Progenitor cell of endocrine pancreas (in vitro differentiated cells): ENCODE data around the gene SUGCT. TPM values are rescaled to one million over a fixed set of nuclear protein-coding genes. Genes with fewer than 3 reads are reported as not detected.

ENCODE experiments used
- DNase-seq: peaks from one replicate; pipeline ENCODE4 v3.0.0; 2021; ENCODE audit warnings: low spot score; ENCODE audit not compliant: unreplicated experiment
- H3K27ac Mint-ChIP-seq: 2 replicates; pipeline ENCODE4 v1.8.0; 2021; ENCODE audit warnings: mild to moderate bottlenecking, moderate library complexity, mixed read lengths
- H3K27me3 Mint-ChIP-seq: 2 replicates; pipeline ENCODE4 v1.8.0; 2021; ENCODE audit warnings: mixed read lengths
- H3K36me3 Mint-ChIP-seq: 2 replicates; pipeline ENCODE4 v1.8.0; 2022; ENCODE audit warnings: mixed read lengths; ENCODE audit not compliant: insufficient read depth
- H3K4me1 Mint-ChIP-seq: 2 replicates; pipeline ENCODE4 v1.8.0; 2021; ENCODE audit warnings: low read depth, mixed read lengths
- H3K4me3 Mint-ChIP-seq: 2 replicates; pipeline ENCODE4 v1.8.0; 2021; ENCODE audit warnings: low read depth, mild to moderate bottlenecking, moderate library complexity, mixed read lengths
- H3K9me3 Mint-ChIP-seq: 2 replicates; pipeline ENCODE4 v1.8.0; 2021; ENCODE audit warnings: low read depth, mixed read lengths
- total RNA-seq: library from RNA; stranded (reverse); gene quantifications from 2 replicates; pipeline ENCODE4 v1.2.1, GENCODE V29; 2021
- TF ChIP-seq, protein P1 (sequence below): fragments of 200-600 bp; sonication (generic); IDR thresholded peaks from one replicate; pipeline ENCODE4 v1.5.0; 2021; ENCODE audit warnings: antibody characterized with exemption, mild to moderate bottlenecking; ENCODE audit not compliant: unreplicated experiment

The SUGCT gene
- total RNA-seq, 1 donor from 2014 or later, result 6.2 TPM

DNA sequence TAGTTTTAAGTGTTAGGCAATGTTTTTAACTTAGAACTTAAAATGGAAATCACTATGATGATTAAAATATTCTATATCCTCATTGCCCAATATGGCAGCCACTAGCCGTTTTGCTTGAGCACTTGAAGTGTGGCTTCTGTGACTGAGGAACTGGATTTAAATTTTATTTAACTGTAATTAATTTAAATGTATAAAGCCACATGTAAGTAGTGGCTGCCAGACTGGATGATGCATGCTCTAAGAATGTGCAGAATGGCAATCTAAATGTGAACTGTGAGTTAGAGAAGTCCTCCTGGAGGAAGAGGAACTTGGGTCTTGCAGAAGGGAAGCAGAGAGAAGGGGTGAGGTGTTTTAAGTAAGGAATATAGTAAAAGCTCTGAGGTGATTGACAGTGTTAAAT lies 451.4 kb downstream of the SUGCT start:
- no peaks in the 10 kb centered on the region for H3K36me3 Mint-ChIP-seq
- TF ChIP-seq, protein P1, sequence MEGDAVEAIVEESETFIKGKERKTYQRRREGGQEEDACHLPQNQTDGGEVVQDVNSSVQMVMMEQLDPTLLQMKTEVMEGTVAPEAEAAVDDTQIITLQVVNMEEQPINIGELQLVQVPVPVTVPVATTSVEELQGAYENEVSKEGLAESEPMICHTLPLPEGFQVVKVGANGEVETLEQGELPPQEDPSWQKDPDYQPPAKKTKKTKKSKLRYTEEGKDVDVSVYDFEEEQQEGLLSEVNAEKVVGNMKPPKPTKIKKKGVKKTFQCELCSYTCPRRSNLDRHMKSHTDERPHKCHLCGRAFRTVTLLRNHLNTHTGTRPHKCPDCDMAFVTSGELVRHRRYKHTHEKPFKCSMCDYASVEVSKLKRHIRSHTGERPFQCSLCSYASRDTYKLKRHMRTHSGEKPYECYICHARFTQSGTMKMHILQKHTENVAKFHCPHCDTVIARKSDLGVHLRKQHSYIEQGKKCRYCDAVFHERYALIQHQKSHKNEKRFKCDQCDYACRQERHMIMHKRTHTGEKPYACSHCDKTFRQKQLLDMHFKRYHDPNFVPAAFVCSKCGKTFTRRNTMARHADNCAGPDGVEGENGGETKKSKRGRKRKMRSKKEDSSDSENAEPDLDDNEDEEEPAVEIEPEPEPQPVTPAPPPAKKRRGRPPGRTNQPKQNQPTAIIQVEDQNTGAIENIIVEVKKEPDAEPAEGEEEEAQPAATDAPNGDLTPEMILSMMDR, result no peak
- H3K4me3 Mint-ChIP-seq, result no peak overlapping the region
- H3K4me1 Mint-ChIP-seq, result no peaks in the 10 kb centered on the region
- no peaks in the 10 kb centered on the region for H3K27me3 Mint-ChIP-seq
- H3K27ac Mint-ChIP-seq, result no peak overlapping the region
- peaks cover 5% of the 10 kb centered on the region for H3K9me3 Mint-ChIP-seq
- DNase-seq, result no peak

DNA sequence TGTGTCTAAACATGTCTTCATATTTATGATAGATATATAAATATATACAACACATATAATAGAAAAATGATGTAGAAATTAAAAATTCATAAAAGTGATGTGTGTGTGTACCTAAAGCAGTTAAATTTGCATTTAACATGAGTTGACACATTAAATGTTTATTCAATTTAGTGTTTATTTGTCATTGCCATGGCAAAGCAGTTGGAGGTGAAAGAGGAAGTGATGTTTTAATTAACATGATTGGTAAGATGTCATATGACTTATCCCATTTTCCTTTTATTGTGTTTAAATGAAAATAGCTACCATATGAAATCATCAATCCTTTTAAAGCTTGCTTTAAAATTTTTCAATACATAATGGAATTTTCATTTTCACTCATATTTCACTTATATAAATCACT lies 452.6 kb downstream of the SUGCT start:
- Mint-ChIP-seq H3K36me3 (no peaks in the 10 kb centered on the region), H3K27me3 (no peaks in the 10 kb centered on the region), H3K9me3 (peaks cover 5% of the 10 kb centered on the region), H3K27ac (no peak overlapping the region), H3K4me1 (no peaks in the 10 kb centered on the region), H3K4me3 (no peak overlapping the region)
- no peak for DNase-seq
- TF ChIP-seq, protein P1, result no peak

DNA sequence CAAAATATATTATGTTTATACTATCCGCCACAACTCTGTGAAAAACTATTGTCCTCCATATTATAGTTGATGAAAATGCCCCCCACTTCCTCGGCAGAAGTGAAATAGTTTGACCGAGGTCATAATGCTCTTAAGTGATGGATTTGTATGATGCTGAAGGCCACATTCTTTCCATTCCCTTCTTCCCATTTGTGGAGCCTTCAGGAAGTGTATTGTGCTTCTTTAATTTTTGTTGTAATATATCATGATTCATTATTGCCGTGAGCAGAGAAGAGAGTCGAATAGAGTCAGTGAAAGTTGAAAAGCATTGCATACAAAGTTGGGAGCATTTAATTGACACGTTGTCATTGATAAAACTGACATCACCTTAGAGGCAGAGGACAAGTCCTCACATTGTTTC lies 460.3 kb downstream of the SUGCT start:
- Mint-ChIP-seq H3K4me1 (no peaks in the 10 kb centered on the region), H3K9me3 (peaks cover 2% of the 10 kb centered on the region), H3K27ac (no peak overlapping the region), H3K4me3 (no peak overlapping the region), H3K36me3 (no peaks in the 10 kb centered on the region), H3K27me3 (no peaks in the 10 kb centered on the region)
- TF ChIP-seq, protein P1, result no peak
- no peak for DNase-seq

DNA sequence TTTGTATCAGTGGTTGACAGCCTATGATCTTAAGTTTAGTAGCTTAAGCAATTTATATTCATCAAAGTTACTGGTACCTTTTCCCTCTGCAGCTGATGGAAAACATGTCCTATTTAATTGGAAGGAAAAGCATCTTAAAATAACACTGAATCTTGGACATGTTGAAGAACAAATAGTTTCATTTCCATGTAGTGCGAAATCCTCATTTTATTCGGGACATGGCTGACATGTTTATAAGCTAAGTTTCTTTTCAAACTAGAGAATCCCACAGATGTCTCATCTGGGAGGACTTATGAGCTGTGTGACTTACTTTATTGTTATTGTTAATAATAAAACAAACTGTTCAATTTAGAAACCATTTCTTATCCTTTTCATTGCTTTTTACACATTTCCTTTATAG lies 461.0 kb downstream of the SUGCT start:
- Mint-ChIP-seq H3K9me3 (no peaks in the 10 kb centered on the region), H3K36me3 (no peaks in the 10 kb centered on the region)
- TF ChIP-seq, protein P1, result no peak

DNA sequence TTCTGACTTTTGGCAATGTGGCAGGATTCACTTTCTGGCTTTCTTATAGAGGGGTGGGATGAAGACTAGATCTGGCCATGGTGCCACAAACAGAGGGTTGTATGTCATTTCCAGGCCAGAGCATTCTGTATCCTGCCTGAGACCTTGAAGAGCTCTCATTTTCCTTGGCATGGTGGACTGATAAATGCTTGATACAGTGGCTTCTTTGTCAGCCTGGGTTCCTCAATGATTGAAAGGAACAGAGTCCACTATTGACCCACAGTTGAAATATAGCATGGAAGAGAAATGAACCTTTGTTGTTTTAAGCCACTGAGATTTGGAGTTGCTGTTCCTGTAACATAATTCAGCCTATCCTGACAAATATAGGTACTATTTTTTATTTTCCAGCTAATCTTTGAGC lies 462.7 kb downstream of the SUGCT start:
- no peak overlapping the region for H3K4me3 Mint-ChIP-seq
- no peak overlapping the region for H3K27ac Mint-ChIP-seq
- TF ChIP-seq, protein P1, result no peak

More for the DNA sequence above, 461.0 kb downstream of the SUGCT start:
- Mint-ChIP-seq H3K4me3 (no peak overlapping the region), H3K27me3 (no peaks in the 10 kb centered on the region), H3K4me1 (no peaks in the 10 kb centered on the region), H3K27ac (no peak overlapping the region)
- no peak for DNase-seq

DNA sequence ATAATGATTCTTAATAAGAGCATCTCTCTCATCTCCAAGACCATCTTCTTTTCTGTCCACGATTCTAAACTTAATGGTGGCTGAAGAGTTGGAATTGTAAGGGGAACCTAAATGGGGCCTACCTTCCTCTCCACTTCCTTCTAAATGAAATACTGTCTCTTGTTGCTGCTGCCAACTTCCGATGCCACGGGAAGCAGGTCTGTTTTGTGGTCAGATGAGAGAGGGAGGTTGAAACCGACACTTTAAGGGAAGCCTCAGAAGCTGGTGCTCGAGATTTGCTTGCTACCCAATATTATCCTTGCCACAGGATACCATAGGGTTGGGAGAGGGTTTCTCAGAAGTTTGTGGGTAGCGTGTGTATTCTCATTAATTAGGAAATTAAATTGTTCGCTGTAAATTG lies 464.1 kb downstream of the SUGCT start:
- no peak for DNase-seq
- Mint-ChIP-seq H3K27me3 (no peaks in the 10 kb centered on the region), H3K27ac (no peak overlapping the region), H3K36me3 (no peaks in the 10 kb centered on the region), H3K4me3 (no peak overlapping the region), H3K9me3 (no peaks in the 10 kb centered on the region), H3K4me1 (no peaks in the 10 kb centered on the region)
- TF ChIP-seq, protein P1, result no peak

More for the DNA sequence above, 462.7 kb downstream of the SUGCT start:
- no peaks in the 10 kb centered on the region for H3K36me3 Mint-ChIP-seq
- H3K4me1 Mint-ChIP-seq, result no peaks in the 10 kb centered on the region
- H3K27me3 Mint-ChIP-seq, result no peaks in the 10 kb centered on the region
- DNase-seq, result no peak
- no peaks in the 10 kb centered on the region for H3K9me3 Mint-ChIP-seq
